ENCODE measurements around the gene UBE3B. TPM values are rescaled to one million over a fixed set of nuclear protein-coding genes. Genes with fewer than 3 reads are reported as not detected.

UBE3B gene
- total and polyA plus RNA-seq, 4 donors: 10.0 to 58.9 (median 26.8) TPM

- Histone ChIP-seq H3K4me1 (ENCODE audit: control insufficient read depth in 5 of 5, insufficient read depth in 5 of 5, low read length in 5 of 5) (no peaks in the 10 kb centered on the region), H3K9ac (ENCODE audit: insufficient read depth in 1 of 2, low read length in 2 of 2) (no peak overlapping the region), H3K9me3 (ENCODE audit: control insufficient read depth in 4 of 4, insufficient read depth in 3 of 4, low read length in 3 of 4) (no peaks in the 10 kb centered on the region), H3K27me3 (ENCODE audit: control insufficient read depth in 3 of 3, insufficient read depth in 3 of 3, low read length in 2 of 3) (no peaks in the 10 kb centered on the region), H3K4me3 (no peak overlapping the region), H3K27ac (ENCODE audit: low read depth in 1 of 2, low read length in 1 of 2) (no peak overlapping the region), H3K36me3 (ENCODE audit: control insufficient read depth in 4 of 4, insufficient read depth in 4 of 4, low read length in 4 of 4) (peaks cover 6 to 70% (median 57%) of the 10 kb centered on the region in 4 donors)
- no peak for DNase-seq
- TF ChIP-seq CTCF (IDR thresholded peaks at IDR 0.05; ENCODE audit: control extremely low read depth, extremely low read depth): no peak
- ATAC-seq (ENCODE audit: insufficient read depth, low FRiP score): no peak
- WGBS, 2 donors: 84% methylated on average over 10 of the region's 10 CpGs
Observed at GRCh38 chr12:109523071-109523470, 45.6 kb downstream of the UBE3B start.

GRCh38 chr12:109523504-109523903 lies 46.1 kb downstream of the UBE3B start:
- Histone ChIP-seq H3K27me3 (ENCODE audit: control insufficient read depth in 3 of 3, insufficient read depth in 3 of 3, low read length in 2 of 3) (no peaks in the 10 kb centered on the region), H3K4me3 (no peak overlapping the region), H3K4me1 (ENCODE audit: control insufficient read depth in 5 of 5, insufficient read depth in 5 of 5, low read length in 5 of 5) (no peaks in the 10 kb centered on the region), H3K9me3 (ENCODE audit: control insufficient read depth in 4 of 4, insufficient read depth in 3 of 4, low read length in 3 of 4) (no peaks in the 10 kb centered on the region), H3K27ac (ENCODE audit: low read depth in 1 of 2, low read length in 1 of 2) (no peak overlapping the region), H3K9ac (ENCODE audit: insufficient read depth in 1 of 2, low read length in 2 of 2) (no peak overlapping the region), H3K36me3 (ENCODE audit: control insufficient read depth in 4 of 4, insufficient read depth in 4 of 4, low read length in 4 of 4) (peaks cover 6 to 68% (median 55%) of the 10 kb centered on the region in 4 donors)
- TF ChIP-seq CTCF (IDR thresholded peaks at IDR 0.05; ENCODE audit: control extremely low read depth, extremely low read depth): no peak
- WGBS, 2 donors: 91 to 94% methylated on average over 5 of the region's 5 CpGs
- no peak for ATAC-seq (ENCODE audit: insufficient read depth, low FRiP score)
- no peak for DNase-seq

- Histone ChIP-seq H3K9me3 (ENCODE audit: control insufficient read depth in 4 of 4, insufficient read depth in 3 of 4, low read length in 3 of 4) (no peaks in the 10 kb centered on the region), H3K4me1 (ENCODE audit: control insufficient read depth in 5 of 5, insufficient read depth in 5 of 5, low read length in 5 of 5) (peaks cover 0 to 1% (median 0%) of the 10 kb centered on the region in 5 donors), H3K27ac (ENCODE audit: low read depth in 1 of 2, low read length in 1 of 2) (no peak overlapping the region), H3K9ac (ENCODE audit: insufficient read depth in 1 of 2, low read length in 2 of 2) (no peak overlapping the region), H3K36me3 (ENCODE audit: control insufficient read depth in 4 of 4, insufficient read depth in 4 of 4, low read length in 4 of 4) (peaks cover 6 to 61% (median 48%) of the 10 kb centered on the region in 4 donors), H3K27me3 (ENCODE audit: control insufficient read depth in 3 of 3, insufficient read depth in 3 of 3, low read length in 2 of 3) (no peaks in the 10 kb centered on the region), H3K4me3 (no peak overlapping the region)
- ATAC-seq (ENCODE audit: insufficient read depth, low FRiP score) (no peak), DNase-seq (no peak)
- WGBS, 2 donors: 90 to 93% methylated on average over 26 of the region's 26 CpGs
- TF ChIP-seq CTCF (IDR thresholded peaks at IDR 0.05; ENCODE audit: control extremely low read depth, extremely low read depth): no peak
Observed at GRCh38 chr12:109524466-109525278, 47.2 kb downstream of the UBE3B start.
